Esophagus (tissue), 2 donors: Measurements from ENCODE around the gene CC2D1B. TPM values are rescaled to one million over a fixed set of nuclear protein-coding genes. Genes with fewer than 3 reads are reported as not detected.

ENCODE experiments used
- H3K27ac ChIP-seq, 2 donors: one replicate each; pipeline ENCODE4 v1.5.1; 2013; ENCODE audit warnings: low read depth in 2 of 2, mild to moderate bottlenecking in 2 of 2, inconsistent platforms in 1 of 2, low read length in 1 of 2, moderate library complexity in 1 of 2
- H3K27me3 ChIP-seq, 2 donors: one replicate each; pipeline ENCODE4 v1.6.1; 2013; ENCODE audit warnings: low read length in 2 of 2, control low read depth in 1 of 2, mild to moderate bottlenecking in 1 of 2; ENCODE audit not compliant: insufficient read depth in 2 of 2, control insufficient read depth in 1 of 2
- H3K36me3 ChIP-seq, 2 donors: one replicate each; pipeline ENCODE4 v1.6.1; 2013; ENCODE audit warnings: low read length in 1 of 2; ENCODE audit not compliant: control insufficient read depth in 2 of 2, insufficient read depth in 2 of 2
- H3K4me1 ChIP-seq, 2 donors: one replicate each; pipeline ENCODE4 v1.6.1; 2013; ENCODE audit warnings: low read length in 1 of 2; ENCODE audit not compliant: control insufficient read depth in 2 of 2, insufficient read depth in 2 of 2
- H3K4me3 ChIP-seq, 2 donors: one replicate each; pipeline ENCODE4 v1.5.1; 2013; ENCODE audit warnings: low read length in 2 of 2, mild to moderate bottlenecking in 2 of 2, low read depth in 1 of 2, moderate library complexity in 1 of 2
- H3K9me3 ChIP-seq, 2 donors: one replicate each; pipeline ENCODE4 v1.6.1; 2013; ENCODE audit warnings: mild to moderate bottlenecking in 2 of 2, low read depth in 1 of 2, low read length in 1 of 2, moderate library complexity in 1 of 2; ENCODE audit not compliant: control insufficient read depth in 2 of 2, insufficient read depth in 1 of 2
- WGBS, 2 donors: extraction: QIAGEN DNeasy Blood & Tissue Kit; methylation state at CpG; one replicate each; pipeline ENCODE4 v1.1.7; 2013; 5-methylcytosine and 5-hydroxymethylcytosine counted together
- polyA plus RNA-seq, 2 donors: library from polyadenylated mRNA; stranded (reverse); fragments of 200-250 nt; gene quantifications; one replicate each; pipeline ENCODE4 v1.2.3, GENCODE V29; 2013
- donor health status: healthy with polysubstance abuse.
- donor health status: Bipolar disorder and iron deficiency.

CC2D1B gene
- polyA plus RNA-seq, 2 donors = 12.5 to 16.5 TPM

GRCh38 chr1:52323731-52324130, 42.3 kb downstream of the CC2D1B start:
- Histone ChIP-seq H3K4me1 (no peaks in the 10 kb centered on the region), H3K9me3 (no peaks in the 10 kb centered on the region), H3K27ac (no peak overlapping the region), H3K27me3 (no peaks in the 10 kb centered on the region), H3K36me3 (no peaks in the 10 kb centered on the region), H3K4me3 (no peak overlapping the region)
- WGBS, 2 donors = 84 to 88% methylated on average over 8 of the region's 8 CpGs

GRCh38 chr1:52321061-52321460, 44.9 kb downstream of the CC2D1B start:
- no peaks in the 10 kb centered on the region for H3K9me3 ChIP-seq
- H3K27me3 ChIP-seq = no peaks in the 10 kb centered on the region
- WGBS, 2 donors = 99% methylated on average over 2 of the region's 2 CpGs
- no peaks in the 10 kb centered on the region for H3K36me3 ChIP-seq
- no peak overlapping the region for H3K4me3 ChIP-seq
- no peak overlapping the region for H3K27ac ChIP-seq
- no peaks in the 10 kb centered on the region for H3K4me1 ChIP-seq

DNA sequence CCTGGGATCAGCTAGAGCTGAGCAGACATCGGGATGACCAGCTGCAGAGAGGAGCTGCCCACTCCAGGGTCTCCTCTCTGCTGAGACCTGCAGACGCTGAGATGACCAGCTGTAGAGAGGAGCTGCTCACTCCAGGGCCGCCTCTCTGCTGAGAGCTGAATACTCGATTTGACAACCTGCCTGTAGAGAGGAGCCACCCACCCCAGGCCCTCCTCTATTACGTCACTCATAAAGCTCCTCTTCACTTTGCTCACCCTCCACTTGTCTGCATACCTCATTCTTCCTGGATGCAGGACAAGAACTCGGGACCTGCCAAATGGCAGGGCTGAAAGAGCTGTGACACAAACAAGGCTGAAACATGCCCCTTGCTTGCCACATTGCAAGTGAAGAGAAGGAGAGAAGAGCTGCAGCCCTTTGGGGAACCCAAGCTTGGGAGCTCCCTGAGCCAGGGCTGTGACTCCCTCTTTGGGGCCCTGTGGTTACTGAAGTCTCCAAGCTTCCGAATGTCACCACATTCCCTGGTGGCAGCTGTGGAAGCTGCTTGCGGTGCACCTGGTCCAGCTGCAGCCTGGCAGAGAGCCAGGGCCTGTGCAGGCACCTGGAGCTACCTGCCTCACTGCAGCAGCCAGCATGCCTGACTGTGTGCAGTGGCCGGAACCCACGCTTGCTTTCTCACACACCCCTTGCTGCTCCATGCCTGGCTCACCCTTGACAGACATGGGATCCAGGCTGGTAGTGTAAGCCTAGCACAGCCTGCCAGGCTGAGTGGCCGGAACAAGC, 59.6 kb downstream of the CC2D1B start:
- Histone ChIP-seq H3K4me3 (no peak overlapping the region), H3K27ac (no peak overlapping the region), H3K36me3 (peaks cover 2 to 4% of the 10 kb centered on the region in 2 donors), H3K27me3 (no peaks in the 10 kb centered on the region), H3K4me1 (no peaks in the 10 kb centered on the region), H3K9me3 (no peaks in the 10 kb centered on the region)
- WGBS, 2 donors = 81 to 85% methylated on average over 11 of the region's 11 CpGs

DNA sequence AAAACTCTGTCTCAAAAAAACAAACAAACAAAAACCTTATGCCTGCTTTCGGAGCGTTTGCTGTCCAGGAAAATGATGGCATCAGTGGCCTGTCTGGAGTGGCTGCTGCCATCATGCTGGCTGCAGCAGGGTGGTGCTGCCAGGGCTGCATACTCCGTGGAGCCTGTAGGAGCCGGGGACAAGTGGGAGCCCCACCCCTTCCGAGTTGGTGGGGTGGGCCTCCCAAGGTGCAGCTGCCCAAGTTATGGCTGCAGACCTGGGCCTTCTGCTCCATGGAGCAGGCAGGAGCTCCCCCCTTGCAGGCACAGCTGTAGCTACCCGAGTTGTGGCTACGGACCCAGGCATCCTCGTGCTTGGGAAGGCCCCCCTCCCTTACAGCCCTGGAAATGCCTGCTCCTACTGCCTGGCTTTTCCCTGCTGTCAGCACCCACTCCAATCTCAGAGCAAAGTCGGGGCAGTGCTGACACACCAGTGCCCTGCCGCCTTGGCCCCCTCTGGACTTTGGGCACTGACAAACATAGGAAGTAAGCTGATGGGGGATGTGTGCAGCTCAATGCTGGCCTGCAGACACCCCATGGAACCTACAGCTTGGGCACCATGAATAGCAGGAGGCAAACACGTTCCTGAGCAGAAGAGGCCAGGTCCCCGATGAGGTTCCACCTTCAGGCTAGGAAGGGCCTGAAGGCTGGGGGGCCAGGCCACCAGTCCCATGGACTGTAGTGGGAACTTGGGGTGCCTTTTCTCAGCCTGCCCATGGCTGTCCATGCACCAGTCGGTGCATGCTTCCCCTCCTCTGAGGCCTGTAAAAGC, 60.4 kb downstream of the CC2D1B start:
- 90 to 92% methylated on average over 13 of the region's 13 CpGs for WGBS, 2 donors

More for the DNA sequence above, 60.4 kb downstream of the CC2D1B start:
- Histone ChIP-seq H3K27me3 (no peaks in the 10 kb centered on the region), H3K4me3 (no peak overlapping the region), H3K36me3 (peaks cover 2 to 4% of the 10 kb centered on the region in 2 donors), H3K4me1 (no peaks in the 10 kb centered on the region), H3K27ac (no peak overlapping the region), H3K9me3 (no peaks in the 10 kb centered on the region)

Other genes starting within 250 kb of the CC2D1B start
- gene ZFYVE9, start 224.1 kb downstream of the CC2D1B start, polyA plus RNA-seq = 1 to 10 TPM; 2.7 to 5.6 TPM
- 1 to 10 TPM in 1 of 2 donors, under 1 TPM in 1; 0.96 to 3.6 TPM for gene ORC1, start 38.2 kb upstream of the CC2D1B start, polyA plus RNA-seq
- 10 to 100 TPM; 10.4 to 21.5 TPM for gene PRPF38A, start 38.4 kb upstream of the CC2D1B start, polyA plus RNA-seq
- 10 to 100 TPM; 14.5 to 15.4 TPM for gene TUT4, start 186.9 kb upstream of the CC2D1B start, polyA plus RNA-seq
- gene GPX7, start 236.2 kb upstream of the CC2D1B start, polyA plus RNA-seq = 1 to 10 TPM; 2.4 to 3.8 TPM